OCI-LY3 (cell line): ENCODE measurements around the gene SAAL1.

ENCODE experiments used
- EZH2phosphoT487 ChIP-seq: fragments of 200-600 bp; shearing (Covaris generic); IDR thresholded peaks from 2 replicates; pipeline ENCODE4 v1.6.1; 2018; ENCODE audit warnings: antibody characterized with exemption, mixed run types, low read depth
- TF ChIP-seq, protein P1 (sequence below): fragments of 200-600, 300-600 bp; sonication (generic); IDR thresholded peaks from 2 replicates; pipeline ENCODE4 v1.5.1; 2014; ENCODE audit warnings: antibody characterized with exemption, low read length, low read depth

DNA sequence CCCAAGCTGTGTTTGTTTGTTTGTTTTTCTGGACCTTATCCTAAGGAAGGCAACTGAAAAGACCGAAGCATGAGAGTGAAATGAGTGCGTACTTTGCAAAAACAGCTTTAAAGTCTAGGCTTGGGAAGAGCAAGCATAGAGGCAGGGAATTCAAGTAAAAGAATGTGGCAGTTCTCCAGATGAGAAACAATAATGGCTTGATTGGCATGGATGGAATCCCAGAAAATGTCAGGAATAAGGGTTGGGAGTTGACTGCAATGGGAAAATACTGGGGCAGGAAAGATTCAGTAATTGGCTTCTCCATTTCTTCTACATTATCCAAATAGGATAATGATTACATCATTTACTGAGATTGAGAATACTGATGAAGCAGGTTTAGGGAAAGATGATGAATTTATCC, 17.5 kb downstream of the SAAL1 start:
- TF ChIP-seq, protein P1, sequence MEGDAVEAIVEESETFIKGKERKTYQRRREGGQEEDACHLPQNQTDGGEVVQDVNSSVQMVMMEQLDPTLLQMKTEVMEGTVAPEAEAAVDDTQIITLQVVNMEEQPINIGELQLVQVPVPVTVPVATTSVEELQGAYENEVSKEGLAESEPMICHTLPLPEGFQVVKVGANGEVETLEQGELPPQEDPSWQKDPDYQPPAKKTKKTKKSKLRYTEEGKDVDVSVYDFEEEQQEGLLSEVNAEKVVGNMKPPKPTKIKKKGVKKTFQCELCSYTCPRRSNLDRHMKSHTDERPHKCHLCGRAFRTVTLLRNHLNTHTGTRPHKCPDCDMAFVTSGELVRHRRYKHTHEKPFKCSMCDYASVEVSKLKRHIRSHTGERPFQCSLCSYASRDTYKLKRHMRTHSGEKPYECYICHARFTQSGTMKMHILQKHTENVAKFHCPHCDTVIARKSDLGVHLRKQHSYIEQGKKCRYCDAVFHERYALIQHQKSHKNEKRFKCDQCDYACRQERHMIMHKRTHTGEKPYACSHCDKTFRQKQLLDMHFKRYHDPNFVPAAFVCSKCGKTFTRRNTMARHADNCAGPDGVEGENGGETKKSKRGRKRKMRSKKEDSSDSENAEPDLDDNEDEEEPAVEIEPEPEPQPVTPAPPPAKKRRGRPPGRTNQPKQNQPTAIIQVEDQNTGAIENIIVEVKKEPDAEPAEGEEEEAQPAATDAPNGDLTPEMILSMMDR: no peak
- no peak for TF ChIP-seq EZH2phosphoT487
